Measurements from ENCODE around the gene GRK5.

Gene GRK5

DNA sequence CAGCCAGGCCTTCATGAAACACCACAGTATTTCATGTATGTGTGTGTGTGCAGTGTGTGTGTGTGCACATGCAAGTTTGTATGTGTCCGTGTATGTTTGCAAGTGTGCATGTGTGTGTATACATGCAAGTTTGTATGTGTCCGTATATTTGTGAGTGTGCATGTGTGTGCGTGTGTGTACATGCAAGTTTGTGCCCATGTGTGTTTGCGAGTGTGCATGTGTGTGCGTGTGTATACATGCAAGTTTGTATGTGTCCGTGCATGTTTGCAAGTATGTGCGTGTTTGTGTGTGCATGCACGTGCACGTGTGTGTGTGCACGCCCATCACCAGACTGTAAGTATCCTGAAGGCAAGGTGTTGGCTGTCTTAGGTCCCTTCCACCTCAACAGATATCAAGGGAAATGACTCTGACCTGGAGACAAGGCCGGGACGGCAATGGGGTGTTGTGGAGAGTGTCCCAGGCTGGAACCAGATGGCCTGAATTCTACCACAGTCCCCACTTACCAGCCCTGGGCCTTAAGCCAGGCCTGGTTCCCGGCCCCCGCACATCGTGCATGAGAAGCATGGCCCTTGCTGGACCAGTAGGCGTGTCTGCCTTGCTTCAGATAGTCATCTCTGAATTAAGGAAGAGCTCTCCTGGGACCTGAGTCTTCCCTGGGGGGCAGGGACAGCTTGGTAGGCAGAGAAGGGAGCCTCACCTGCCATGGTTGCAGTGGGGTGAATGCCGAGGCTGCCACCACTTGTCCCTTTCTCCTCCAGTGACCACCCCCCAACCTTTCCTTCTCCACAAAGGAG is 140.0 kb downstream of the GRK5 start:
- DNase-seq: no peak

DNA sequence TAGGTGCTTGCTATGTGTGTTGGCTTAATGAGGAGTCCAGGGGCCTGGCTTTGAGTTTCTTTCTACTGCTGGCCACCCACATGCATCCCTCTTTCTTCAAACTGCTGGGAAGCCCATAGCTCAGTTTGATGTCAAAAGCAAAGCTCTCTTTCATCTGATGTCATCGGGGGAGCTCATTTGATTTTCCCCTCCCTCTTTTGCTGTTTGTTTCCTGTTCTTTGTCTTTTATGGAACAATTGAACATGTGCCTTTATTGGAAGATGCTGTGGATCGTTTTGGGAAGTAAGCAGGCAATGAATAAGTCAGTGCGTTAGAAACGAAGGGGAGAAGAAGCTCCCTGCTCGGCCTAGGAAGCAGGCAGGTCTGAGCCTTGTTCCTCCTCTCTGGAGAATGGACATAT is 140.7 kb downstream of the GRK5 start:
- DNase-seq: no peak

- DNase-seq: no peak
Observed at GRCh38 chr10:119348516-119349240, 141.3 kb downstream of the GRK5 start.

DNA sequence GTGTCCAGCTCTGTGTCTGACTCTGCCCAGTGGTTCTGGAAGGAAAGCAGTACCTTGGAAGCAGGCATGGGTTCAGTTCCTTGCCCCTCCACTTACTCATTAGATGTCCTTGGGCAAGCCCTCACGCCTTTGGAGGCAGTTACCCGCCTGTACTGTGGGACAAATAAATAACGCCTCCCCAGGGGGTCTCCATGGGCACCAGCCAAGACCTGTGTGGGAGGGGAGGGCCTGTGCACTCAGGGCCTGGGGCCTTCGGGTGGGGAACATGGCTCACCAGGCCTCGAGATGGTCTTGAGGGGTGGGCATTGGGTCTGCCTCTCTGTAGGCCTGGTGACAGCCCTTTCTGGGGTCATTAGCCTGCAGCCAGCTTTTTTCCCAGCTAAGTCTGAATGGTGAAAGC is 142.0 kb downstream of the GRK5 start:
- no peak for DNase-seq

GRCh38 chr10:119349937-119350501 is 142.6 kb downstream of the GRK5 start:
- no peak for DNase-seq

GRCh38 chr10:119350502-119351097 is 143.2 kb downstream of the GRK5 start:
- DNase-seq: no peak

- DNase-seq: no peak
Observed at GRCh38 chr10:119351189-119351588, 143.8 kb downstream of the GRK5 start.

DNA sequence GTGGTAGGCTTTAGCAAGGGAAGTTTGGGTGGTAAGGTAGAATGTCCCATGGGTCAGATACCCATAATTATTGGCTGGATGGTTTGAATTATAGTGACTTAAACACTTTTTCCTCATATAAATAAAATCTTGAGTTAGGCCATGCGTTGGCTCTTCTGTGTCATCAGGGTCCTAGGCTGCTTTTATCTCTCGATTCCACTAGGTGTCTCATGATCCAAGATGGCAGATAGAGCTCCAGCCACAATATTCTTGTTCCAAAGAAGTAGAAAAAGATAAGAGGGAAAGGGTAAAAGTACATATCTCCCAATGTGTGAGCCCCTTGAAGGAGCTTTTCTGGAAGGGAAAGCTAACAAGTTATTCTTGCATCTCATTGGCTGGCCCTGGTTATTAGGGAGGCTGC is 144.7 kb downstream of the GRK5 start:
- DNase-seq: no peak

DNA sequence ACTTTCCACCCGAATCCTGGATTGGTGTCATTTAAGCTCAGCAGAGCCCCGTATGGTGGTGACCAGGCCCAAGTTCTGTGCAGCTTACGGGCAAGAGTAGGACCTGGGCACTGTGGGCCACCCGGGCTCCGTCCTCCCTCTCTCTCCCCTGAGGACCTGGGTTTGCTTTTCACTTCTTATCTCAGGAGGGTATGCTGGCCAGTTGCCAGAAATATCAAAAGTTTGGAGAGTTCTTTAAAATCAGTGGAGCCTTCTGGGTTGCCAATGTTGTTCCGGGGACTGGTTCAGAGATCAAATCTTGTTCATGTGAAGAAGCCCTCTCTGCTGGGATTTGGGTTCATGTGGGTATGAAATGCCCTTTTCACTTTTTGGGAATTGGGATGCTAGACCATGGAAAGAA is 145.4 kb downstream of the GRK5 start:
- no peak for DNase-seq

GRCh38 chr10:119353421-119353820 is 146.1 kb downstream of the GRK5 start:
- no peak for DNase-seq

DNA sequence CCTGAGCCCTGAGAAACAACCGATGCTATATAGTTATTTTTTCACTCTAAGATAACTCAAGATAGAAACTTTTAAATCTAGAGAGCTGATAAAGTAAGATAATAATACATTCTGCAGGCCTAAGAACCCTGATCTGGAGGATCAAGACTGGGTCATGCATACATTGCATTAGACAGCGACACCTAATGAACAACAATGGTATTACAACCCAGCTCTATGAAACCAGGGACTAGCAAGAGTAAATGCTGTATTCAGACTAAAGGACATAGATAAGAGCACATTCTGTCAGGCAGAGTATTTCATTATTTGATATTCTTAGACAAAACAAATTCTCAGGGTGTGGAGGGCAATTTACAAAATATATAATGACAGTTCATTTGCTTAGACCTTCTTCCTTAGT is 148.6 kb downstream of the GRK5 start:
- peak in 1 of 2 experiments; percentile 20 for DNase-seq

GRCh38 chr10:119357412-119358151 is 150.2 kb downstream of the GRK5 start:
- no peak for DNase-seq

DNA sequence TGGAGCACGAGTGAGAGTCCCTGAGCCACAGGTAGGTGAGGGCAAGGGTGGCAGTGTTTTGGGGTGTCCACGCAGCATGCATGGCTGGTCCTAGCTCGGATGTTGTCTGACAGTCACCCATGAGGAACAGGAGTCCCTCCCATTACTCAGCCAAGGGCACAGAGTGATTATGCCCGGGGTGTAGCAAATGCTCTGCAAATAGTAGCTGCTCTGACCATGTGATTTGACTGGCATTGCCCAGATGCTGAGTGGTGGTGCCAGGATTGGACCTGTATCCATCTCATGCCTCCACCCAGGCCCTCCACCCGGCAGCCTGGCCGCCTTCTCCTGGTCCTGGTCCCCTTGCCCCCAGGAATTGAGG is 150.8 kb downstream of the GRK5 start:
- DNase-seq: no peak

DNA sequence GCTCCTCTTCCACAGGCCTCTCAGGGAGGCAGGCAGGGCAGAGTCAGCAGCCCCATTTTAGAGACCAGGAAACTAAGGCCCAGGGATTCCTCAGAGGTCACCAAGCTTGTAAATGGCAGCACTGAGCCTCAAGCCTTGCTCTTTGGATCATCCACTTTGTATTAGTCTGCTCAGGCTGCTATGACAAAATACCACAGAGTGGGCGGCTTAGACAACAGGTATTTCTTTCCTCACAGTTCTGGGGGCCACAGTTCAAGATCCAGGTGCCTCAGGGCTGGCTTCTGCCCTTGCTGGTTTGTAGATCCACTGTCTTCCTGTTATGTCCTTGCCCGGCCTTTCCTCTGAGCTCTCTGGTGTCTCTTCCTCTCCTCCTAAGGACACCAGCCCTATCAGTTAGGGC is 151.2 kb downstream of the GRK5 start:
- DNase-seq: no peak

- DNase-seq: no peak
Observed at GRCh38 chr10:119359025-119359424, 151.7 kb downstream of the GRK5 start.

DNA sequence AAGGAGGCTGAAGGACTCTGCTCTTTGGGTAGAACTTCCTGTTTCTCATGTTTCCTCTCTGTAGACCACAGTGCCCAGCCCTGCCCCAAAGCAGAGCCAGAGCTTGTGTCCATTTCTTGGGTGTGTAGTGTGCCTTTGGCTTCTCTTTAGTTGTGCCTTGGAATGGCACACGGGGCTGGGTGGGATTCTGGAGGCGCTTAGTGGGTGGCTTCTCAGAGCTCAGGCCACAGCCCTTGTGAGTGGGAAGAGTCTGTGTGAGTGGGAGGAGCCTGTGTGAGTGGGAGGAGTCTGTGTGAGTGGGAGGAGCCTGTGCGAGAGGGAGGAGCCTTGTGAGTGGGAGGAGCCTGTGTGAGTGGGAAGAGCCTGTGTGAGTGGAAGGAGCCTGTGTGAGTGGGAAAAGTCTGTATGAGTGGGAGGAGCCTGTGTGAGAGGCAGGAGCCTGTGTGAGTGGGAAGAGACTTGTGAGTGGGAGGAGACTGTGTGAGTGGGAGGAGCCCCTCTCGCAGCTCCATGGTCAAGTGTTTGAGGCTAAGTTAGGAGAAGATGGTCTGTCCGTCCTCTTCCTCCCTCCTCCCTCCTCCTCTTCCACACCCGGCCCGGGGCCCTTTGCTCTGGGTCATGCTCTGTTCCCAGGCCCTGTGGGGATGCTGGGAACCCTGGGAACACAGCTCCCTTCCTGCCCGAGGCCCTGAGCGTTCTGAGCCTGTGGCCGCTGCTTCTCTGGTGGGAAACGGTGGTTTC is 153.0 kb downstream of the GRK5 start:
- DNase-seq: peak in 1 of 2 experiments; percentile 10

DNA sequence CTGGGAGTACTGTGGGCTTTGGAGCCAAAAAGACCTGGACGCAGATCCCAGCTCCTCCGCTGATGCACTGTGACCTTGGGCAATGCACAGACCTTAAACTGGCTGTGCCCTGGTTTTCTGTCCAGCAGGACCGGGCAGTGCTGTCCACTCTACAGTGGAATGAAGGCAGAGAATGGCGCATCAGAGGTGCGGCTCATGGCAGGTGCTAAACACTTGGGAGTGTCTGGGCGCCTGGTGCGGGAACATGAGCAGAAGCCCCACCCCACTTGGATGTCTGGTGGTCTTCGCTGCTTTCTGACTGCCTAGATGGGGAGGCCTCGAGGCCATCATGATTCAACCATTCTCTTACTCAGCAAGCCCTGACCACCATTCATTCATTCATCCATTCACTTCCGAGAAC is 153.7 kb downstream of the GRK5 start:
- no peak for DNase-seq

DNA sequence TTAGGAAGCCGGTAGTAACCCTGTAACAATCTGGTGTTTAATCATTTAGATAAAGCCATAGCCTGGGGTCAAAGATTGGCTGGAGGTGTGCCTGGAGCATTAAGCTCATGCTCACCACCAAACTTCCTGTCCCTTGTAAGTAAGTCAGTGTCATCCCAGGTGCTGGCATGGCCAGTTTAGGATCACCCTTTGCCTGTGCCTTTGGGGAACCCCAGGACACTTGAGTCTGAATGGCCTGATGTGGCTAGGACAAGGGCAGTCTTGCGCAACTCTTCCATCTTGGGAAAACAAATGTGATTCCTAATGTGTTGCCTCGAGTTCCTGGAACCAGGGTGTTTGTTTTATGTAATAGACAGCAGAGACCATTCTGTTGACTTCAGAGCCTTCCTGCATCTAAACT is 154.8 kb downstream of the GRK5 start:
- no peak for DNase-seq

GRCh38 chr10:119364645-119365600 is 157.6 kb downstream of the GRK5 start:
- no peak for DNase-seq

- DNase-seq: no peak
Observed at GRCh38 chr10:119365773-119366599, 158.6 kb downstream of the GRK5 start.
